GM19324 (cell line): ENCODE data around the gene SLC43A2.
"Not testable (repeated sequence)": the region's sequence is repeated elsewhere in the genome, so short reads cannot be mapped to it uniquely, and the experiment has no call there.

Experiments used
- ATAC-seq: cut with Tn5 transposase; IDR thresholded peaks from one replicate; pipeline ENCODE4 v1.9.1; 2021; ENCODE audit warnings: mild to moderate bottlenecking, moderate library complexity; ENCODE audit not compliant: unreplicated experiment, low FRiP score

The SLC43A2 gene

DNA sequence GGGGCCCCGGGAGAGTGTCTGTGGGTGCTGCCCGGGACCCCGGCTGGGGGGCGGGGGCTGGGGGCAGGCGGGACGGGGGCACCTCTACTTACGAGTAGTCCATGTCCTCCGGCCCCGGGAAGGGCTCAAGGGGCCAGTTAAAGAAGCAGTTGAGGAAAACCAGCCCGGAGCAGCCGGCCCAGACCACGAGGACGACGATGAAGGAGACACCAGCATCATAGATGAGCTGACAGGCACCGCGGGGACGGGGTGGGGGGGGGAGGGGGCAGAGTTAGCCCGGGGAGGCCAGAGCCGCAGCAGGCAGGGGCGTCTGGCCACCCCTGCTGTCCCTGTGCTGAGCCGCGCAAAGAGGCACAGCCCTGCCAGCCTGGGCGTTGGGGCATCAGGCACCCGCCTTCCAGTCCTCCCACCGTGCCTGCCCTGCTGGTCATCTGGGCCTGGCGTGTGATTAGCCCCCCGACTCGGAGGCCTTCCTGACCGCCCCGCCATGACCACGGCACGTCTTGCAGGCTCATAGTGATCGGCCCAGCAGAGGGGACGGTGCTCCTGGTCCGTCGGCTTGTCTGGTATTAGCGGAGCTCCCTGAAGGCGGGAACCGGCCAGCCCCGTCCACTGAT lies 37.1 kb downstream of the SLC43A2 start:
- no peak for ATAC-seq

DNA sequence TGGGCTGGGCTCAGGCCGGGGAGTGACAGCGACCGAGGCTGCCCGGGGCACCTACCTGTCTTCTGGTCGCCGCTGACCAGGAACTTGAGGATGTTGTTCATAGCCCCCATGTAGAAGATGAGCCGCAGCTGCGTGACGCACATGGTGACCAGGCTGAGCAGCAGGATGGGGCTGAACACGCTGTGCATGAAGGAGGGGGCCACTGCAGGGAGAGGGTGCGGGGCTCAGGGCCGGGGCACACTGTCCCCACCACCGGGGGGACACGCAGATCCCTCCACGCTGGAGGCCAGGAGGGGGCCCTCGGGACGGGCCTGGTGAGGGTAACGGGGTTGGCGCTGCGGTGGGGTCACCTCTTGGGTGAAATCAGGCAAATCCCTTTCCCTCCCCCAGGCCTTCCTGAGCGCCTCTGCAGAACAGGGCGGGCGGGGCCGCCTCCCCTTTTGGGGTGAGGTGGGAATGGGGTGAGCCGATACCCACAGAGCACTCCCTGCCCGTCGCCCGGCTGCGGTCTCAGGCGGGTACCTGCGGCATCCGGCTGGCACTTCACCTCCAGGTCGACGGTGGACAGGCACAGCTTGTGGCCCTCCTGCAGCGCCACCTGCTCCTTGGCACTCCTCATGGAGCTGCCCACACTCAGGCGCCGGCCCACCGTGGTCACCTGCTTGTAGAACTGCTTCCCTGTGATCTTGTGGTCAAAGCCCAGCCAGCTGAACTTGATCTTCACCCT lies 37.7 kb downstream of the SLC43A2 start:
- no peak for ATAC-seq

DNA sequence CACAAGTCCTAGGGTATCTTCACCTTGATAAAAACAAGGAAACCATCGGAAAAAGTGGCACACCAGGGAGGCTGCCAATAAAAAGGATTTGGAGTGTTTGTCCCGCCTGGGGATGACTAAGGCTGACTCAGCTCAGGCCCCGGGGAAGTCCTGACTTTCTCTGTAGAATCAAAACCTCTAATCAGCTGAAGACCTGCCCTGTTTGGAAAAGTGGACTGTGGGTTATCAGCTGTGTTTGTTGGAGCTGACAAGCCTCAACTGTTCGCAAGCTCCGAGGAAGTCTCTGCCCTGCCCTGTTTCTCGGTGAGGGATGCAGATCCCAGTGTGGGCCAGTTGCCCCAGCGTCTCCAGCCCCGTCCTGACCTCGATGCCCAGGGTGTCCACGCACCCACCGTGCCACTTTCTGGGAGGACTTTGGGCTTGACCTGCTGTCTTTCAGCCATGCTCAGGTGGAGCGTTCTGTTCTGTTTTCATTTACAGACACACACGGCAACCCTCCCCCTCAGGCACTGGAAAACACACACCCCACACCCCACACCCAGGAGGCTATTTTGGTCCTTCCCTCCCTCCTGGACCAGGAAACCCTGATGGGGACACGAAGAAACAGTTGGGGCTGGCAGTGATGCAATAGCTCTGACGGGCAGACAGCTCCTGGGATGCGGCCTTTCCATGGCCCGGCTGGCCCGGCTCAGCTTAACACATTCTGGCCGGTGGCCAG lies 38.4 kb downstream of the SLC43A2 start:
- ATAC-seq = no peak

DNA sequence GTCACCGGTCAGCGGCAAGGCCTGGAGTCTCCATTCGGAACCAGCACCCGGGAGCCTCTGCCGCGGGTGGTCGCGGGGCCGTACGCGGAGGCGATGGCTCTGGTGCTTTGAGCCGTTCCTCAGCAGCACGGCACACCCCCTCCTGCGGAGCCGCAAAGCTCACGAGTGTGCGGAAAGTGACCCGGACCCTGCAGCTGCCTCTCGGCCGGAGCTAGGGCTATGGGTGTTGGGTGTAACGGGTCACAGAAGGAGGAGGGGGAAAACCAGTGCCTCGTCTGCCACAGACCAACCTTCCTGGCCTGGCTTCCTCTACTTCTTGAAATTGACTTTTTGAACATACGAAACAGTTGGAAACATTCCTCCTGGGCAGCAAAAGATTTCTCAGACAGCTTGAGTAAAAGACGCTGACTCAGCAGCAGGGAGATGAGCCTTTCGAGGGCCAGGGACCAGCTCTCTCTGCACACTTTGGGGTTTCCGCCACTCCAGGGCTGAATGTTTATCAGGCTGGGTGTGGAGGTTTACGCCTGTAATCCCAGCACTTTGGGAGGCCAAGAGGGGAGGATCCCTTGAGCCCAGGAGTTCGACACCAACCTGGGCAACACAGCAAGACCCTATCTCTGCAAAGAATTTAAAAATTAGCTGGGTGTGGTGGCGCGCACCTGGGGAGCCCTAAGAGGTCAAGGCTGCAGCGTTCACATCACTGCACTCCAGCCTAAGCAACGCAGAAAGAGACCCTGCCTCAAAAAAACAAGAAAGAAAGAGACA lies 39.6 kb downstream of the SLC43A2 start:
- ATAC-seq = no peak

DNA sequence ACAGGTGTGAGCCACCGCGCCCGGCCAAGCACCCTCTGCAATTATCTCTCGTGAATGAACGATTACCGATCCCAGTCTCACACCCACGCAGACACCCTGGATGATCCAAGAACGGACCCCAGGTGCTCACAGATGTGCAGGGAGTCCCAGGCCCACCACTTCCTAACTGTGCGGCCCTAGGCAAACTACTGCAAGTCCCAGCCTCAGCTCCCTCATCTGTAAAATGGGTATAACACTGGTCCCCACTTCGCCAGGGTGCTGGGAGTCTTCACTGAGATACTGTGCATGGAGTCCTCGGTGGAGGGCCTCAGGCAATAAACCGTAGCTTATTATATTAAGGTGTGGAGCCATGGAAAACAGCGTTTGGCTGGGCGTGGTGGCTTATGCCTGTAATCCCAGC lies 44.5 kb downstream of the SLC43A2 start:
- no peak for ATAC-seq

DNA sequence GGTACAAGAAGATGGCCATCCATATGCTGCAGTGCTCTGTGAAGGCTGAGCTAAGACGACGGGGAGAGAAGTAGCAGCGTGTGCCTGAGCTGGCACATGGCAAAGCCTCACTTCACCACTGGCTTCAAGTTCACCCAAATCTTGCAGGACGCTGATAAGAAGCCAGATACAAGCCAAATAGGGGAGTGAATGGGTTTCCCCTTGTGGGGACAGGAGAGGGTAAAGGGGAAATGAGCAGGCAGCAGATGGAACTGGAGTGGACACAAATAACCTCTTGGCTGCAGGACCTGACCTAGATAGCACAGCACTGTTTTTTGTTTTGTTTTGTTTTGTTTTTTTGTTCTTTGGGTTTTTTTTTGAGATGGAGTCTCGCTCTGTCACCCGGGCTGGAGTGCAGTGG lies 45.1 kb downstream of the SLC43A2 start:
- ATAC-seq = no peak

DNA sequence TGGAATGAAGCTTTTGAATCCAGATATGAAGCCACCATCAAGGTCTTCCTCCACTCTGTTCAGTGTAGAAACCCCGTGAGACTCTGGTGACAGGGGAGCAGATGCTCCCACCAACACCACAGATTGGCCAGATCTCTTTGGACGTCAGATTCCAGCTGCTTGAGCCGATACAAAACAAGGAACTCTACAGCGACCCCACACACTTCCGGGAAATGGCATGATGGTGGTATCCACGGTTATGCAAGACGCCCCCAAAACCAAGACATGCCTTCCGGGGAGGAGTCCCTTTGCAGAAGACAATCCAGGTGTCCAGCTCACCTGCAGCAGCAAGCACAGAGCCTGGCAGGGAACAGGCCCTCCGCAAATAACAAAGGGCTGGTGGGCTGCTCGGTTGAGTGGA lies 46.3 kb downstream of the SLC43A2 start:
- ATAC-seq = no peak

DNA sequence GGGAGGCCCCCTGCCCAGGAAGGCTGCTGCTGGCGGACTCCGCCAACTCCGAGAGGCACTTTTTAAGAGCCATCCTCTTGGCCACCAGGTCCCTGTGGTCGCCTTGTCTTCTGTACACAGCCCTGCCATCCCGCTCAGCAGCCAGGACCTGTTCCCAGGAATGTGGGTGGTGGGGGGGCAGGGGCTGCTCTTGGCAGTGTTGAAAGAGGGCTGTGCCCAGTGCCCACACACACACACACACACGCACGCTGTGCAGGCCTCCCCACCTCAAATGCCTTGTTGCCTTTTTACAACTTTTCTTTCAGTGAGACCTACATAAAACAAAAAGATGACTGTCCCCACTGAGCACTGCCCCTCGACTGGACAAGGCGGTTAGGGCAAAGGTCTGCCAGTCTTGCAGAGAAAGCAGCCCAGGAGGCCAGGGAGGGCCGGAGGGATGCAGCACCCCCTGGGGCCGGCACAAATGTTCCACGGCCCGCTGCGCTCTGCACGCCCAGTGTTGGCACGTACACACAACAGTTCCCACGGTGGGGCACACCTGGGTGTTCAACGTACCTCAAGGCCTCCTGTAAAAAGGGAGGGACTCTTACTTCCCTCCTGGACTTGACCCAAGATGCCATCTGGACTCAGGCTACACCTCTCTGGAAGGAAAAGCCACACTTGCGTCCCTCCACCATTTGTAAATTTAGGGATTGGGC lies 47.5 kb downstream of the SLC43A2 start:
- ATAC-seq = no peak

DNA sequence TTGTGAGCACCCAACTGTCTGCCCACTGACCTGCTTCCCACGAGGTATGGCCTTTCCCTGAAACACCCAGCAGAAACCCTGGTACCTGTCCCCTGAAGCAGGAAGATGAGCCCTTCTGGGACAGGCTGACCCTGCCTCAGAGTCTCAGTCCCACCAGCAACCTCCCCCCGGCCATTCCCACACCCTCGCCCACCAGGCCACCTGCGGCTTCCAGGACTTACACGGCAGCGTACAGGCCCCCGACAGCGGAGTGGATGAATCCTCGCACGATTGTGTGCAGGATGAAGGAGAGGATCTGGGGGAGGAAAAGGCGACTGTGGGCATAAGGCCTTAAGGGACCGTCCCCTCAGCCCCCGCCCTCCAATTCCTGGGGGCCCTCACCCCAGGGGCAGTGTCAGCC lies 50.6 kb downstream of the SLC43A2 start:
- no peak for ATAC-seq

DNA sequence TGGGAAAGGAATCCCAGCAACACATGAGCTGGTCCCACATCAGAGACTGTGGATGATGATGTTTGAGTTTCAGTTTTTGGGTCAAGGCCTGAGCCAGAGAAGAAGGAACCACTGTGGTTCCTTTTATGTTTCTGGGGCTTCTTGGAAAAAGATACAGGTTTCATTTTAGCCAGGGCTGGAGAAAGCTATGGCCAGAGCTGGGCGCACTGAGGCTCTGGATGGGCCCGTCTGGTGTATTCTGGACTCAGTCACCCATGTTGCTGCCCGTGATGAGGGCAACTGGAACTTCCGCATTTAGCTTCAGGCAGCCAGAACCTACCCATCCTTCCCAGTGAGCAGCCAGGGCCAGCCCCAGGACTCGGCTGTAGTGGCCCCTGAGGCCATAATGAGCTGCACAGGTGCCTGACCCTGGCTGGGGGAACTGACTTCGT lies 51.0 kb downstream of the SLC43A2 start:
- ATAC-seq = no peak

DNA sequence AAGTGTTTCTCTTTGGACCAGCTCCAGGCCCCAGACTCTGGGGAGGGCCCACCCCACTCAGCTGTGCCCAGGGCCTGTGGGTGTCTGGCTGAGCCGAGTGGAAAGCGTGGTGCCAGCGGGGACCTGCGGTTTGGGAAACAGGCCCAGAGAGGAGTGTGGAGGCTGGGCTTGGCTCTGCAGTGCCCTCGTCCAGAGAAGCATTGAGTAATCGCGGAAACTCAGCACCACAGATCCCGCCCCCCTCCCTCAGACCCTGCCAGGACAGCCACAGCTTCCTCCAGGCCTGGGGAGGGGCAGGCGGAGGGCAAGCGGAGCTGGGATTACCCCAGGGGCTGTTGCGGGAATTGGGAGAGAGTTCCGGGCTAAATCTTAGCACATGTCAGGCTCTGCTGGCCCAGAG lies 51.5 kb downstream of the SLC43A2 start:
- no peak for ATAC-seq

DNA sequence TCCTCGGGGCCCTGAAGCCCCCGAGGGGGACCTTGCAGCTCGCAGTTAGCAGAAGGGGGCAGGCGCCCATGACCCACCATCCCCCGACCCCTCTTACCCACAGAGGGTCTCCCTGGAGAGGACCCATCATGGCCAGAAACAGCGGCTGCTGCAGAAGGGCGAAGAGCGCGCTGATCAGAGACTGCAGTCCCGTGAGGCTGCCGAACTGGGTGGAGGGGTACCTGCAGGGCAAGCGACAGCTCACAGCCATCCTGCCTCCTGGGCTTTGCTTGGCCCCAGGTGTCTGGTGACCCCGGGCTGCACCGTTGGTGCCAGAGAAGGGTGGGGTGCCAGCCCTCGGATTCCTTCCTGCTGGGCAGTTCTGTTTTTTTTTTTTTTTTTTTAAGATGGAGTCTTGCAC lies 52.1 kb downstream of the SLC43A2 start:
- no peak for ATAC-seq

DNA sequence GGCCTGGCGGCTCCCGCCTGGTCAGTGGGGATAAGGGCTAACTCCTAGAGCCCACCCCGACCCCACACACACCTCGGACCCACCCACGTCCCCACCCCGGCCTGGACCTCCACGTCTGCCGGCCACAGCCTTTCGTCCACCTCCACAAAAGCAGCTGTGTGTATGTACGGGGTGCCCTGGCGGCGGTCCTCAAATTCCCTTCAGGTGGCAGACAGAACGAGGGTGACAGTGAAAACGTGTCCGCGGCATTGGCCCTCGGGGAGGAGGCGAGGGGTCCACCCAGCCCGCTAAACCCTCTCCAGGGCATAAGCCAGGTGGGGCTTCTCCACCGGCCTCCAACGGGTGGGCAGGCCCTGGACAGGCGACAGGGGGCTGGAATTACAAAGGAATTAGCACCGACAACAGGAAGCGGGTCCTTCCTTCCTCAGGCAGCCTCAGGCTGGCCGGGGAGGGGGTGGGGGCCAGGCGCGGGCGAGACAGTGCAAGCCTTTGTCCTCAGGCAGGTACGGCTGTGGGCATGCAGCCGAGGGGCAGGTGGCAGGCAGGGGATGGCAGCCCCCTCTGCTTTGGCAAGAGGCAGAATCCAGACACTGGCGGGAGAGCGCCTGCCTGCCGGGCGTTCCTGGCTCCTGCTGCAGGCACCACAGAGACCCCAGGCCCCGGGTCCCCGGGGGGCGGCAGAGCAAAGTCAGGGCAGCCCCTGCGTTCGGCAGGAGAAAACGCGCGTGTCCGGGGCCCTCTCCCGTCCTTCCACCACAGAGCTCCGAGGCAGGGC lies 53.8 kb downstream of the SLC43A2 start:
- no peak for ATAC-seq

DNA sequence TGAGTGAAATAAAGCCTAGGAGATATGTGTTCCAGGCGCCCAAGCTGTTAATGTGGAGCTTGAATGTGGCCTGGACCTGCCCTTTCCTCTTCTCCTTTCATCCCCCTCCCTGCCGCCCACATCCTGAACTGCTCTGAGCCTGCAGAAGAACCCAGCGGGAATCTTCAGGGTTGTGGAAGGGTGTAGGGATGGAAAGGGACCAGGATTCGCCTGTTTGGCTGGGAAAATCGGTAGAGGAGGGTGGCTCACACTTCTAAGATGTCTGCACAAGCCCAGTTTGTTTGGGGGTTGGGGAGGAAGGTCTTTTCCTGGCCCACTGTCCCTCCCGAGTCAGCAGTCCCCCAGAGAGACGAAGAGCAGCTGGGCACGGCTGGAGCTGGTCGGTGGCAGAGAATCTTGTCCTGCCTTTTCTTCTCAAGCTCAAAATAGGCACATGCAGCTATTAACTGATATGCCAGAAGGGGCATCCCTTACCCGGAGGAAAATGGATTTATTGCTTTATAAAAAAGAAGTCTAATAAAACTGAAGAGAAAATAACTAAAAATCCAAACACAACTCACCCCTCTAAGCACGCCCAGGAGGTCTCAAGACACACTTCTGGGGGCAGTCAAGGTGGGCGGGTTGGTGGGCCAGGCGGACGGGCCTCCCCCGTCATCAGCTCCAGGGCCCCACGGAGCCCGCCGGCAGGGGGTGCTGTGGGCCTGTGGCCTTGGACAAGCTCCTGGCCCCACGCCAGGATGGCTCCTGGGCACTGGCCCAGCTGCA lies 54.5 kb downstream of the SLC43A2 start:
- ATAC-seq = no peak

DNA sequence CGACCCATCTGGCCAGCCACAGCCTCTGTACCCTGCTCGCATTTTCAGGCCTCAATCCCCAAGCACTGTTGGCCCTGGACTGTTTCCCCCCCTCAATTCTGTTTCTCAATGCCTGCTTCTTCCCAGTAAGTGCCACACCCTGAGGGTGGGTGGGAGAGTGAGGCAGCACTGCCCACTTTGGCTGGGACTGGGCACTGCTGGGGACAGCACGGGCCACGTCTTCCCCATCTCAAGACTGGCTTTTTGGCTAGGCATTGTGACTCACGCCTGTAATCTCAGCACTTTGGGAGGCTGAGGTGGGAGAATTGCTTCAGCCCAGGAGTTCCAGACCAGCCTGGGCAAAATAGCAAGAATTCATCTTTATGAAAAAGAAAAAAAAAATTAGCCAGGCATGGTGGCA lies 56.0 kb downstream of the SLC43A2 start:
- not testable (repeated sequence) for ATAC-seq

DNA sequence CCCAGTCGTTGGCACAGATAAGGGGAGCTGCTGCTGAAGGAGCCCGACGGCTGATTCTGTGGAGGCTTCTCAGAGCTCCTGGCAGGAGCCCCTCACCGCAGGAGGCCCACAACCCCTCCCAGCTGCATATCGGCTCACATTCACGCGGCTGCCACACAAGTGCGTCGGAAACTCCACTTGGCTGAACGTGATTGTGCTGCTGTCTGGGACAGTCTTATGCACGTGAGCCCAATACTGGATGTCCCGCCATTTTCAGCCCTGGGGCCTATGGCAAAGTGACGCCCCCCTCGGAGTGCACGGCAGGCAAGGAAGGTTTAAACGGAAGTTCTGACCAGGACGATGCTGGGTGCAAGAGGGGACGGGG lies 57.3 kb downstream of the SLC43A2 start:
- ATAC-seq = no peak

DNA sequence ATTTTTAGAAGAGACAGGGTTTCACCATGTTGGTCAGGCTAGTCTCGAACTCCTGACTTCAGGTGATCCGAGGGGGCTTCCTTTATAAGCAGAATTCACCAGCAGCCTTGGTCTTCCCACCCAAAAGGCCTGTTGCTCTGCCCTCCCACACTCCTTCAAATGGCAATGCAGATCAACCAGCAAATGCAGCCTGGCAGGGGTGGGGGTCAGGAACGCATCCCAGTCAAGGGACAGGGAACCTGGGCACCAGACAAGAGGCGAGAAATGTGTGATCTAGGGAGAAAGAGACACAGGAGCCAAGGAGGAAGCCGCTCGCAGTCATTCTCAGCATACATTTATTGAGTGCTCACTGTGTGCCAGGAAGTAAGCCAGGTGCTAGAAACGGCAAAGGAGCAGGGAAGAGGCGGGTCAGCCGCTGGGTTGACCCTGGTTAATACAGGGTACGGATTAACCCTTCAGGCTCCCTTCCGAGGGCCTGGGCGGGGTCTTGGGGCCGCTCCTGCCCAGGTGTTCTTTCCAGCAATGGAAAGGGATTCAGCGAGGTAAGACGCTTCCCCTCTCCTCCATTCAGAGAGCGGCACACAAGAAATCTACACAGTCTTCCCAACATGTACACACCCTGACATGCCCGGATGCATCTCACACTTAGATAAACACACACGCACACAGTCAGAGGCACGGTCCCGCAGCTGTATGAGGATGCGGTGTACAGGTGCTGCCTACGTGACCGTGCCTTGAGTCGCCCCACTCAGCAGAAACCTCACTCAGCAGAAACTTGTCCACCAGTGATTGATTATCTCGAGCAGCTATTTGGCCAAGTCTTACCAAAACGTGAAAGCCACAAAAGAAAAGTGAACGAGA lies 59.5 kb downstream of the SLC43A2 start:
- ATAC-seq = no peak

DNA sequence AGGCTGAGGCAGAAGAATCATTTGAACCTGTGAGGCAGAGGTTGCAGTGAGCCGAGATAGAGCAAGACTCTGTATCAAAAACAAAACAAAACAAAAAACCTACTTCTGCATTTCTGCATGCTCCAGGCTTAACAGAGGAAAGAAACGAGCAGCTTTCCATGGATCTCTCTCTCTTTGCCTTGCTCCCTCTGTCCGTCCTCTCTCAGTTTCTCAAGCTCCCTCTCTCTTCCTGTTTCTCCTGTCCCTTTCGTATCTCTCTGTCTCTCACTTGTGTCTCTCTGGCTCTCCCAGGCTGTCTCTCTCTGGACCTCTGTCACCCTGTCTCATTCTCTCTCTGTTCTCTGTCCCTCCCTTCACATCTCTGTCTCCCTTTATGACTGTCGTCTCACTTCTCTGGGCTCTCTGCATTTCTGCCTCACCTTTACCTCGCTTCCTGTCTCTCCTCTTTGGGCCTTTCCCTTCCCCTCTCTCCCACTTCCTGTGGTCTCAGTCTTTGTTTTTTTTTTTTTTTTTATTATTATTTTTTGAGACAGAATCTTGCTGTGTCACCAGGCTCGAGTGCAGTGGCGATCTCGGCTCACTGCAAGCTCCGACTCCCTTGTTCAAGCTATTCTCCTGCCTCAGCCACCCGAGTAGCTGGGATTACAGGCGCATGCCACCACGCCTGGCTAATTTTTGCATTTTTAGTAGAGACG lies 62.0 kb downstream of the SLC43A2 start:
- no peak for ATAC-seq
